ENCODE data around the gene PDE2A. TPM values are rescaled to one million over a fixed set of nuclear protein-coding genes. Genes with fewer than 3 reads are reported as not detected.

Gene PDE2A
- polyA plus RNA-seq (2013, experiment 1 of 2): 3.9 TPM
- 4.0 TPM for polyA plus RNA-seq (2013, experiment 2 of 2)

DNA sequence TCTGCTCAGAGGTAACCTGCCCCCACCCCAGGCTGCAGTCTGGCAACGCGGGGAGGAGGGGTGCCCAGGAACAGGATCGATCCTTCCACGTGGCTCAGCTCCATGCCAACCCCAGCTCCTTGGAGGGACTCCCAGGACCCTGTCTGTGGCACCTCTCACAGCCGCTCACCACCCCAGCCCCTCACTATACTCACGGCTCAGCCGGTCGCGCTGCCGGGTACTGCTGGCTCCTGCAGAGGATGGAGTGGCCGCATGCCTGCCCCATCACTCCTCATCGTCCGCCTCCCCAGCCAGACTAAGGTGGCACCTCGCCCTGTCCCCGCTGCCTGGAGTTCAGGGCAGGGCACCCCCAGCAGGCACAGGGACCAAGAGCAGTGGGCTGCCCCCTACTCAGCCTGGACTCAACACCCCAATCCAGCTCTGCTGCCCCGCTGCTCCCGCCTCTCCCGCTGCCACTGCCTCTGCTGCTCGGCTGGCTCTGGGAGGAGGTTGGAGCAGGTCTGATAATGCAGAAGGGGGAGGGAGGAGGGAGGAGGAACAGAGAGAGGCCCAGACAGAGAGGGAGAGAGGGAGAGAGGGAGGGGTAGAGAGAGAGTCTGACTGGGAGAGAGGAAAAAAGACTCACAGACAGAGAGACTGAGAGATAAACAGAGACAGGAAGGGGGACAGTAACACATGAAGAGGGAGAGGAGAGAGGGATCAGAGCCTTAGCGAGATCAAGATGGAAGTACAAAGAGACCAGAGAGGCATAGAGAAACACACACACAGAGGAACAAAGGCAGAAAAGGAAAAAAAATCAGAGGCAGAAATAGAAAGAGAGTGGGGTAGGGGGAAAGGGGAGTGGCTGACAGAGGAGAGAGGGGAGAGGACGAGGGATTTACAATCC lies at the start of gene PDE2A:
Gene PDE2A (minus strand): TSS at position 480 of the 886 bp plus-strand sequence. CDS start 215 bp downstream, at position 265.
- no CpG with 5 or more reads among the region's 21 CpGs for WGBS (ENCODE audit: extremely low coverage, insufficient coverage, low lambda C conversion rate)
- H2BK120ac ChIP-seq (ENCODE audit: low read depth, low read length): no peak within 1 kb of the TSS
- H3K9ac ChIP-seq (ENCODE audit: low read length): peak within 1 kb of the TSS; percentile 49
- no peak within 1 kb of the TSS for H3K4me3 ChIP-seq (ENCODE audit: low read length)
- no peaks in the 10 kb centered on the region for H3K79me1 ChIP-seq (ENCODE audit: low read length)
- H3K56ac ChIP-seq (ENCODE audit: low read length): peak within 1 kb of the TSS; percentile 89
- H4K8ac ChIP-seq (ENCODE audit: low read depth, low read length): no peak within 1 kb of the TSS
- H3K27me3 ChIP-seq (ENCODE audit: insufficient read depth, low read length, poor library complexity): no peaks in the 10 kb centered on the region
- no peaks in the 10 kb centered on the region for H3K36me3 ChIP-seq (ENCODE audit: control insufficient read depth, insufficient read depth, low read length)
- peak within 1 kb of the TSS; percentile 98 for H2BK5ac ChIP-seq (ENCODE audit: low read length)
- H2AK5ac ChIP-seq (ENCODE audit: low read length): peak within 1 kb of the TSS; percentile 87
- H3K4me1 ChIP-seq (ENCODE audit: control insufficient read depth, low read depth, low read length): peaks cover 20% of the 10 kb centered on the region
- no peaks in the 10 kb centered on the region for H3K79me2 ChIP-seq (ENCODE audit: control insufficient read depth, insufficient read depth, low read length)
- peak; percentile 79 for DNase-seq
- H3K23ac ChIP-seq (ENCODE audit: low read length): peak within 1 kb of the TSS; percentile 6
- peak within 1 kb of the TSS; percentile 77 for H3K27ac ChIP-seq (ENCODE audit: low read depth, low read length)
- H3K18ac ChIP-seq (ENCODE audit: low read length): no peak within 1 kb of the TSS
- no peak within 1 kb of the TSS for H2BK15ac ChIP-seq (replicated peaks; ENCODE audit: low read depth)
- peak within 1 kb of the TSS; percentile 57 for H3K4me2 ChIP-seq (ENCODE audit: low read length)
- H3K4ac ChIP-seq (ENCODE audit: low read depth, low read length): no peak within 1 kb of the TSS
- H4K5ac ChIP-seq (ENCODE audit: low read length): no peak within 1 kb of the TSS

GRCh38 chr11:72723508-72723907 lies 49.3 kb upstream of the PDE2A start:
- no peak overlapping the region for H2BK15ac ChIP-seq (replicated peaks; ENCODE audit: low read depth)
- H3K4ac ChIP-seq (ENCODE audit: low read depth, low read length): no peak overlapping the region
- DNase-seq: no peak
- no peak overlapping the region for H3K56ac ChIP-seq (ENCODE audit: low read length)
- no peak overlapping the region for H4K8ac ChIP-seq (ENCODE audit: low read depth, low read length)
- no peak overlapping the region for H3K4me3 ChIP-seq (ENCODE audit: low read length)
- no peaks in the 10 kb centered on the region for H3K36me3 ChIP-seq (ENCODE audit: control insufficient read depth, insufficient read depth, low read length)
- H3K23ac ChIP-seq (ENCODE audit: low read length): no peak overlapping the region
- no CpG with 5 or more reads among the region's 9 CpGs for WGBS (ENCODE audit: extremely low coverage, insufficient coverage, low lambda C conversion rate)
- H3K18ac ChIP-seq (ENCODE audit: low read length): no peak overlapping the region
- H3K4me2 ChIP-seq (ENCODE audit: low read length): no peak overlapping the region
- no peak overlapping the region for H2BK5ac ChIP-seq (ENCODE audit: low read length)
- no peak overlapping the region for H4K5ac ChIP-seq (ENCODE audit: low read length)
- no peak overlapping the region for H2BK120ac ChIP-seq (ENCODE audit: low read depth, low read length)
- H3K4me1 ChIP-seq (ENCODE audit: control insufficient read depth, low read depth, low read length): peaks cover 10% of the 10 kb centered on the region
- no peak overlapping the region for H2AK5ac ChIP-seq (ENCODE audit: low read length)
- peaks cover 40% of the 10 kb centered on the region for H3K79me1 ChIP-seq (ENCODE audit: low read length)
- no peak overlapping the region for H3K9ac ChIP-seq (ENCODE audit: low read length)
- H3K27me3 ChIP-seq (ENCODE audit: insufficient read depth, low read length, poor library complexity): no peaks in the 10 kb centered on the region
- H3K79me2 ChIP-seq (ENCODE audit: control insufficient read depth, insufficient read depth, low read length): peaks cover 44% of the 10 kb centered on the region
- H3K27ac ChIP-seq (ENCODE audit: low read depth, low read length): no peak overlapping the region

GRCh38 chr11:72722050-72722748 lies 48.0 kb upstream of the PDE2A start:
- Histone ChIP-seq H2BK120ac (ENCODE audit: low read depth, low read length) (no peak overlapping the region), H3K4me2 (ENCODE audit: low read length) (no peak overlapping the region), H4K8ac (ENCODE audit: low read depth, low read length) (no peak overlapping the region), H2BK15ac (replicated peaks; ENCODE audit: low read depth) (no peak overlapping the region), H3K4ac (ENCODE audit: low read depth, low read length) (no peak overlapping the region), H3K23ac (ENCODE audit: low read length) (peak overlapping the region; percentile 15), H3K27ac (ENCODE audit: low read depth, low read length) (no peak overlapping the region), H2BK5ac (ENCODE audit: low read length) (peak overlapping the region; percentile 5), H3K9ac (ENCODE audit: low read length) (peak overlapping the region; percentile 55), H4K5ac (ENCODE audit: low read length) (no peak overlapping the region), H3K36me3 (ENCODE audit: control insufficient read depth, insufficient read depth, low read length) (peaks cover 4% of the 10 kb centered on the region), H2AK5ac (ENCODE audit: low read length) (no peak overlapping the region), H3K27me3 (ENCODE audit: insufficient read depth, low read length, poor library complexity) (no peaks in the 10 kb centered on the region), H3K4me1 (ENCODE audit: control insufficient read depth, low read depth, low read length) (peaks cover 10% of the 10 kb centered on the region), H3K56ac (ENCODE audit: low read length) (peak overlapping the region; percentile 84), H3K79me2 (ENCODE audit: control insufficient read depth, insufficient read depth, low read length) (peaks cover 44% of the 10 kb centered on the region), H3K18ac (ENCODE audit: low read length) (no peak overlapping the region), H3K4me3 (ENCODE audit: low read length) (no peak overlapping the region), H3K79me1 (ENCODE audit: low read length) (peaks cover 49% of the 10 kb centered on the region)
- whole genome bisulfite sequencing (ENCODE audit: extremely low coverage, insufficient coverage, low lambda C conversion rate): no CpG with 5 or more reads among the region's 10 CpGs
- DNase-seq: peak; percentile 75

DNA sequence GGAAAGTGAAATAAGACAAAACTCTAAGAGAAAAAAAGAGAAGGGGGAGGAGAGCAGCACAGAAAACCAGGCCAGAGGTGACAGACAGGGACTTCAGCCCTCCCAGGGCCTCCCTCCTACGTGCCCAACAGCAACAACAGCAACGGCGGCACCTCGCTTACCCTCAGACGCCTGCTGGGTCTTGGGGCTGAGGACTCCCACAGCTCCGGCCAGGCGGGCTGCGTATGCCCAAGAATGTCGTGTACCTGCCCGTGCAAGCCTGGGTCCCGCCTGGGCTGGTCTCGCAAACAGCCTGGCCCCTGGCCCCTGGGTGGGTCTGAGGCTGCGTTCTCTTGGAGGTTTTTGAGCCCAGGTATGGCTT lies 47.4 kb upstream of the PDE2A start:
- H4K8ac ChIP-seq (ENCODE audit: low read depth, low read length): no peak overlapping the region
- no peak overlapping the region for H2BK5ac ChIP-seq (ENCODE audit: low read length)
- no CpG with 5 or more reads among the region's 13 CpGs for WGBS (ENCODE audit: extremely low coverage, insufficient coverage, low lambda C conversion rate)
- no peak overlapping the region for H3K23ac ChIP-seq (ENCODE audit: low read length)
- no peak overlapping the region for H3K4me3 ChIP-seq (ENCODE audit: low read length)
- peaks cover 10% of the 10 kb centered on the region for H3K4me1 ChIP-seq (ENCODE audit: control insufficient read depth, low read depth, low read length)
- no peak overlapping the region for H3K4me2 ChIP-seq (ENCODE audit: low read length)
- peaks cover 50% of the 10 kb centered on the region for H3K79me1 ChIP-seq (ENCODE audit: low read length)
- H3K27me3 ChIP-seq (ENCODE audit: insufficient read depth, low read length, poor library complexity): no peaks in the 10 kb centered on the region
- H2AK5ac ChIP-seq (ENCODE audit: low read length): no peak overlapping the region
- peaks cover 4% of the 10 kb centered on the region for H3K36me3 ChIP-seq (ENCODE audit: control insufficient read depth, insufficient read depth, low read length)
- H3K56ac ChIP-seq (ENCODE audit: low read length): peak overlapping the region; percentile 84
- H3K18ac ChIP-seq (ENCODE audit: low read length): no peak overlapping the region
- H3K9ac ChIP-seq (ENCODE audit: low read length): peak overlapping the region; percentile 55
- DNase-seq: peak; percentile 48
- H3K4ac ChIP-seq (ENCODE audit: low read depth, low read length): no peak overlapping the region
- H3K79me2 ChIP-seq (ENCODE audit: control insufficient read depth, insufficient read depth, low read length): peaks cover 44% of the 10 kb centered on the region
- no peak overlapping the region for H2BK120ac ChIP-seq (ENCODE audit: low read depth, low read length)
- H3K27ac ChIP-seq (ENCODE audit: low read depth, low read length): no peak overlapping the region
- H2BK15ac ChIP-seq (replicated peaks; ENCODE audit: low read depth): no peak overlapping the region
- H4K5ac ChIP-seq (ENCODE audit: low read length): no peak overlapping the region

DNA sequence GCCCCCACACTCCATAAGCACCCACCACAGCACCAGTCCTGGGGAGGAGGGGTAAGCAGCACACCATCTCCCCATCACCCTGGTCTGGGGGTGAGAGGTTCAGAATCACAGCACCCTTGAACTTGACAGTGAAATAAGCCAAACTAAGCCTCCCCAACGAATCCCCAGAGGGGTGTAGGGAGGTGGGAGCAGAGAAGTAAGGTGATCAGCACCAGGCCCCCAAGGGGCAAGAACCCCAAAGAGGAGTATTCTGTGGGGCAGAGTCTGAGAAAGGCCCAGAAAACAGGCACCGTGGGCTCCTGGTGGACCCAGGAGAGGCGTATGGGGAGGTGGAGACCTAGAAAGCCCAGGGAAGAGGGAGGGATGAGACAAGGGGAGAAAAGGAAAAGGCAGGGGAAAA lies 47.1 kb upstream of the PDE2A start:
- peaks cover 52% of the 10 kb centered on the region for H3K79me1 ChIP-seq (ENCODE audit: low read length)
- no CpG with 5 or more reads among the region's 3 CpGs for WGBS (ENCODE audit: extremely low coverage, insufficient coverage, low lambda C conversion rate)
- H2BK120ac ChIP-seq (ENCODE audit: low read depth, low read length): no peak overlapping the region
- H2BK15ac ChIP-seq (replicated peaks; ENCODE audit: low read depth): no peak overlapping the region
- H3K79me2 ChIP-seq (ENCODE audit: control insufficient read depth, insufficient read depth, low read length): peaks cover 44% of the 10 kb centered on the region
- H3K56ac ChIP-seq (ENCODE audit: low read length): peak overlapping the region; percentile 76
- no peak overlapping the region for H2BK5ac ChIP-seq (ENCODE audit: low read length)
- peaks cover 4% of the 10 kb centered on the region for H3K36me3 ChIP-seq (ENCODE audit: control insufficient read depth, insufficient read depth, low read length)
- H3K4ac ChIP-seq (ENCODE audit: low read depth, low read length): no peak overlapping the region
- no peak overlapping the region for H3K4me3 ChIP-seq (ENCODE audit: low read length)
- H3K4me2 ChIP-seq (ENCODE audit: low read length): no peak overlapping the region
- no peak overlapping the region for H2AK5ac ChIP-seq (ENCODE audit: low read length)
- H3K27me3 ChIP-seq (ENCODE audit: insufficient read depth, low read length, poor library complexity): no peaks in the 10 kb centered on the region
- no peak overlapping the region for H4K8ac ChIP-seq (ENCODE audit: low read depth, low read length)
- peaks cover 10% of the 10 kb centered on the region for H3K4me1 ChIP-seq (ENCODE audit: control insufficient read depth, low read depth, low read length)
- no peak overlapping the region for H4K5ac ChIP-seq (ENCODE audit: low read length)
- no peak for DNase-seq
- H3K27ac ChIP-seq (ENCODE audit: low read depth, low read length): no peak overlapping the region
- H3K23ac ChIP-seq (ENCODE audit: low read length): peak overlapping the region; percentile 54
- peak overlapping the region; percentile 18 for H3K9ac ChIP-seq (ENCODE audit: low read length)
- peak overlapping the region; percentile 0 for H3K18ac ChIP-seq (ENCODE audit: low read length)

Data from mesendoderm (in vitro differentiated cells).